Left ventricle myocardium inferior (tissue), 1 donor: ENCODE measurements around the gene LRP1B. TPM values are rescaled to one million over a fixed set of nuclear protein-coding genes. Genes with fewer than 3 reads are reported as not detected.

Experiments used
- DNase-seq: peaks from one replicate; pipeline ENCODE4 v3.0.0-alpha.2; 2020
- H3K27ac ChIP-seq: fragments of 200-600 bp; replicated peaks from 2 replicates; pipeline ENCODE4 v1.8.0; 2021
- H3K27me3 ChIP-seq: fragments of 200-600 bp; 2 replicates; pipeline ENCODE4 v1.8.0; 2021; ENCODE audit warnings: low read depth
- H3K36me3 ChIP-seq: fragments of 200-600 bp; 2 replicates; pipeline ENCODE4 v1.8.0; 2021
- H3K4me1 ChIP-seq: fragments of 200-600 bp; 2 replicates; pipeline ENCODE4 v1.8.0; 2021
- H3K4me3 ChIP-seq: fragments of 200-600 bp; 2 replicates; pipeline ENCODE4 v1.8.0; 2021; ENCODE audit warnings: mild to moderate bottlenecking, moderate library complexity
- H3K9me3 ChIP-seq: fragments of 200-600 bp; replicated peaks from 2 replicates; pipeline ENCODE4 v1.8.0; 2021
- intact Hi-C: fragments of 100-400 bp; cut with micrococcal nuclease; formaldehyde crosslinking; loops from one replicate; pipeline ENCODE4 v1.11.0; 2022
- total RNA-seq: library from RNA; stranded (reverse); fragmentation: NEBNext Ultra II Directional; extraction: Animal tissue kit (Norgen Biotek cat#: 25700); gene quantifications from one replicate; pipeline ENCODE4 v1.2.1, GENCODE V29; 2021
- TF ChIP-seq, protein P1 (sequence below): fragments of 200-600 bp; IDR thresholded peaks from 2 replicates; pipeline ENCODE4 v1.8.0; 2021; ENCODE audit warnings: antibody characterized with exemption, mild to moderate bottlenecking, borderline replicate concordance
- donor health status: DM: no; HTN: yes; CAD: no; lungs with severe emphysema.

LRP1B gene
- total RNA-seq, 1 donor from 2014 or later = 0.08 TPM

DNA sequence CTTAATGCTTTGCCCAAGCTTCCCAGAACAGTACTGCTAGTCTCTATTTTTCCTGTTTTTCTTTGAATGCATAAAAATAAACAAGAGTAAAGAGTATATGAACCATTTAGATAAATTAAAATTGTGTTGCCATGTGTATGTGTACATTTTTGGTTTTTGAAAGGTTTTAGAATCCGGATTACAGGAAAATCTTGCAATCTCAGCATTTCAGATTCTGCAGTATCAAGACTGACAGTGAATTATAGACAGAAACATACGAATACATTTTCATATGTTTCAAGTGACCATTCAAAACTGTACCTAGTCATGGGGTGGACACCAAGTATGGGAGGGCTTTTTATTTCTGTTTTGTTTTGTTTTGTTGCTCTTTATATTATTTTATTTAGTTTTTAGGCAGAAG lies 604.1 kb downstream of the LRP1B start:
- Histone ChIP-seq H3K27me3 (peaks cover 17% of the 10 kb centered on the region), H3K36me3 (no peaks in the 10 kb centered on the region), H3K4me1 (peaks cover 7% of the 10 kb centered on the region), H3K9me3 (no peaks in the 10 kb centered on the region), H3K4me3 (no peak overlapping the region), H3K27ac (no peak overlapping the region)
- intact Hi-C loops = no loop called here
- TF ChIP-seq, protein P1, sequence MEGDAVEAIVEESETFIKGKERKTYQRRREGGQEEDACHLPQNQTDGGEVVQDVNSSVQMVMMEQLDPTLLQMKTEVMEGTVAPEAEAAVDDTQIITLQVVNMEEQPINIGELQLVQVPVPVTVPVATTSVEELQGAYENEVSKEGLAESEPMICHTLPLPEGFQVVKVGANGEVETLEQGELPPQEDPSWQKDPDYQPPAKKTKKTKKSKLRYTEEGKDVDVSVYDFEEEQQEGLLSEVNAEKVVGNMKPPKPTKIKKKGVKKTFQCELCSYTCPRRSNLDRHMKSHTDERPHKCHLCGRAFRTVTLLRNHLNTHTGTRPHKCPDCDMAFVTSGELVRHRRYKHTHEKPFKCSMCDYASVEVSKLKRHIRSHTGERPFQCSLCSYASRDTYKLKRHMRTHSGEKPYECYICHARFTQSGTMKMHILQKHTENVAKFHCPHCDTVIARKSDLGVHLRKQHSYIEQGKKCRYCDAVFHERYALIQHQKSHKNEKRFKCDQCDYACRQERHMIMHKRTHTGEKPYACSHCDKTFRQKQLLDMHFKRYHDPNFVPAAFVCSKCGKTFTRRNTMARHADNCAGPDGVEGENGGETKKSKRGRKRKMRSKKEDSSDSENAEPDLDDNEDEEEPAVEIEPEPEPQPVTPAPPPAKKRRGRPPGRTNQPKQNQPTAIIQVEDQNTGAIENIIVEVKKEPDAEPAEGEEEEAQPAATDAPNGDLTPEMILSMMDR = no peak
- DNase-seq = no peak

DNA sequence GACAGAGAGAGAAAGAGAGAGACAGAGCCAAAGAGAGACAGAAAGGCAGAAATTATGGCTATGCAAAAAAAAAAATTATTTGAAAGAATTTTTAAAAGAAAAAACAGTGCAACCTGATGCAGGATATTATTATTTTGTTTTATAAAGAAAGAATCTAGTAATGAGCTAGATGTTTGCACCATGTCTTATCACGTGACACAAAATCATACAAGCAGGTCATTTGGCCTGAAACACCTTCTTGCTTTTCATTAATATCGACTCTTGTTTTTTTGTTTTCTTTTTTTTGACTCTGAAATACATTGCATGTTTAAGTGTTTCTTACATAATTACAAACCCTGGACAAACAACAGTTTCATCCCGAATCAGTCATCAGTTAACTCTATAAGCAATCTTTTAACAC lies 606.0 kb downstream of the LRP1B start:
- DNase-seq = no peak
- Histone ChIP-seq H3K27me3 (peaks cover 18% of the 10 kb centered on the region), H3K27ac (no peak overlapping the region), H3K36me3 (no peaks in the 10 kb centered on the region), H3K4me1 (peaks cover 7% of the 10 kb centered on the region), H3K4me3 (no peak overlapping the region), H3K9me3 (no peaks in the 10 kb centered on the region)
- intact Hi-C loops = no loop called here
- TF ChIP-seq, protein P1 = no peak

DNA sequence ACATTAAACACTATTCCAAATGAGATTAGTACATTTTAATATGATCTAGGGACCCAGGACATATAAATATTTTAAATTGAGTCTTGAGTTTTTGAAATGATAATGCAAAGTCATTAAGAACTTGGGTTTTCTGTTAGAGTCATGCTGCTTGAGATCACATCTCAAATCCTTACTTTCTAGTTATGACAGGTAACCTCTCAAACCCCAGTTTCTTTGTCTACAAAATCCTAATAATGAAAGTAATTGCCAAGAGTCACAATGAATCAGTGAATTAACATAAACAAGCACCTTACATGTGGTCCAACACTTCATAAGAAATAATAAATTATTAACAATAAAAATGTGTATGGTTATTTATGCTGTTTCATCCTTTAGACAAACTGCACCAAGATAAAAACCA lies 607.6 kb downstream of the LRP1B start:
- Histone ChIP-seq H3K4me1 (peaks cover 7% of the 10 kb centered on the region), H3K27ac (no peak overlapping the region), H3K36me3 (no peaks in the 10 kb centered on the region), H3K27me3 (peaks cover 18% of the 10 kb centered on the region), H3K4me3 (no peak overlapping the region), H3K9me3 (no peaks in the 10 kb centered on the region)
- no peak for DNase-seq
- TF ChIP-seq, protein P1 = no peak
- intact Hi-C loops = no loop called here

DNA sequence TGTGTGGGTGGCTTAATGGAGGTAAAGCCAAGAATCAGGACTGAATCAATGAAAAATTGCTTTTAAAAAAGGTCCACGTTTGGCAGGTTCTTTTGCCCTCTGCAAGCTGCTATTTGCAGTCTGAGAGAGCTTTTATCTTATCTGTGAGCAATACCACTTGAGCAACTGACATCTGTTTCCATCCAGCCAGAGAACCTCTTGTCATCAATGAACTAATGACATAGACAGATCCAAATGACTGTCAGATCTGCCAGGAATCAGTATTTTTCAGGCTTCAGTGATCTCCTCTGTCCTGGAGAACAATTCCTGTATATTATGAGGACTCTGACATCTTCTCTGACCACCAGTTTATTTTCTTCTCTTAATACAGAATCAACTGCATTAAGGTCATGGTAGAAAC lies 608.1 kb downstream of the LRP1B start:
- Histone ChIP-seq H3K9me3 (no peaks in the 10 kb centered on the region), H3K36me3 (no peaks in the 10 kb centered on the region), H3K4me3 (no peak overlapping the region), H3K27me3 (peaks cover 18% of the 10 kb centered on the region), H3K4me1 (peaks cover 7% of the 10 kb centered on the region), H3K27ac (no peak overlapping the region)
- intact Hi-C loops = no loop called here
- DNase-seq = no peak
- TF ChIP-seq, protein P1 = no peak

DNA sequence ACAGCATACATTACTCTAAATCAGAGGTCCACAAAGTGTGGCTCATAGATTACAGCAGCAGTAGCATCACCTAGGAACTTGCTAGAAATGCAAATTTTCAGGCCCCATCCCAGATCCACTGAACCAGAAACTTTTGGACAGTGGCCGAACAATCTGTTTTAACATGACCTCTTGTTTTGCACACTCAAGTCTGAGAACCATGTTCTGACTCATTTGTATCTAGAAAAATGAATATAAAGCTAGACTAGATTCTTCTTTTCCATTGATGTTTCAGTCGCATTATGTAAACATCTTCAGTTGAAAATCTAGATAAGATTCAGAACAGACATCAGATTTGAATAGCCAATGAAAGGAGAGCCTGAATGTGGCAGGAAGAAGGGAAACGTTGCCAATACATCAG lies 608.8 kb downstream of the LRP1B start:
- TF ChIP-seq, protein P1 = no peak
- intact Hi-C loops = no loop called here
- Histone ChIP-seq H3K27ac (no peak overlapping the region), H3K27me3 (peaks cover 18% of the 10 kb centered on the region), H3K4me3 (no peak overlapping the region), H3K9me3 (no peaks in the 10 kb centered on the region), H3K36me3 (no peaks in the 10 kb centered on the region), H3K4me1 (peaks cover 7% of the 10 kb centered on the region)
- no peak for DNase-seq

DNA sequence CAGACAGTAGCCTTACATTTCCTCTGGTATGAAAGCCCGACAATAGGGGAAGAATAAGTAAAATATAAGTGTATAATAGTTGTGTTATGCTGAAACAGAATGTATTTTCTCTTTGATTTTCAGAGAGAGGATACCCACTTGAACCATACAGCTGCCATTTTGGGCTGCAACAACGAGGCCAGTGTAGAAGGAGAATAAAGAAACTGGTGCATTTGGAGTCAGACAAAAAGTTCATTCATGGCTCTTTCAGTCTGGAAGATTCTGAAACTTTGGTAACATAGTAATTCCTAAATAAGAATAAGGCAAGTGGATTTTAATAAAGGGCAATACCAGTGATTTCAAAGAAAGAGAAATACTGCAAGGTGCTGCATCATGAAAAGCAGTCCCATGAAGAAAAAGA lies 610.9 kb downstream of the LRP1B start:
- no peaks in the 10 kb centered on the region for H3K9me3 ChIP-seq
- no peak for DNase-seq
- no peak overlapping the region for H3K27ac ChIP-seq
- TF ChIP-seq, protein P1 = no peak
- H3K36me3 ChIP-seq = no peaks in the 10 kb centered on the region
- intact Hi-C loops = no loop called here
- H3K4me3 ChIP-seq = no peak overlapping the region
- H3K4me1 ChIP-seq = peaks cover 7% of the 10 kb centered on the region
- peaks cover 7% of the 10 kb centered on the region for H3K27me3 ChIP-seq
